Glomerular endothelial cell (primary cell): Measurements from ENCODE around the gene PLXNB2. TPM values are rescaled to one million over a fixed set of nuclear protein-coding genes. Genes with fewer than 3 reads are reported as not detected.
"Not testable (repeated sequence)": the region's sequence is repeated elsewhere in the genome, so short reads cannot be mapped to it uniquely, and the experiment has no call there.

Source experiments
- DNase-seq: peaks from one replicate; pipeline ENCODE4 v3.0.0-alpha.2; 2011; ENCODE audit warnings: low read depth, low spot score; ENCODE audit errors: extremely low read depth
- total RNA-seq: library from RNA; depleted of rRNA; stranded (reverse); fragments of >200 nt; gene quantifications from 2 replicates; pipeline ENCODE4 v1.2.3, GENCODE V29; 2015

Gene PLXNB2
- 130 and 233 TPM in 2 replicates for total RNA-seq

GRCh38 chr22:50306753-50307749 lies at the start of gene PLXNB2:
TSS of gene PLXNB2 (minus strand) at chr22:50307646. CDS start at chr22:50290584, 17,062 bp downstream.
- no peak for DNase-seq

DNA sequence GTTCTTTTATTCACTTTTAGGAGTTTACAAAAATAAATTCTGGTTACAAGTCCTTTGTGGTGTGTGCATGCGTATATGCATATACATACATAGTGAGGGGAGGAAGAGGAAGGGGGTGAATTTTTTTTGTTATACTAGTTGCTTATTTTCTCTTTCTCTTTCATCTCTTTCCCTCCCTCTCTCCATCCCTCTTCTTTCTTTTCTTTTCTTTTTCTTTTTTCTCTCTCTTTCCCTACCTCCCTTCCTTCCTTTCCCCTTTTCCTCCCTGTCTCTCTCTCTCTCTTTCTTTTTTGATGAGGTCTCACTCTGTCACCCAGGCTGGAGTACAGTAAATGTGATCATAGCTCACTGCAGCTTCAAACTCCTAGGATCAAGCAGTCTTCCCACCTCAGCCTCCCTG lies 49.8 kb upstream of the PLXNB2 start:
- no peak for DNase-seq

DNA sequence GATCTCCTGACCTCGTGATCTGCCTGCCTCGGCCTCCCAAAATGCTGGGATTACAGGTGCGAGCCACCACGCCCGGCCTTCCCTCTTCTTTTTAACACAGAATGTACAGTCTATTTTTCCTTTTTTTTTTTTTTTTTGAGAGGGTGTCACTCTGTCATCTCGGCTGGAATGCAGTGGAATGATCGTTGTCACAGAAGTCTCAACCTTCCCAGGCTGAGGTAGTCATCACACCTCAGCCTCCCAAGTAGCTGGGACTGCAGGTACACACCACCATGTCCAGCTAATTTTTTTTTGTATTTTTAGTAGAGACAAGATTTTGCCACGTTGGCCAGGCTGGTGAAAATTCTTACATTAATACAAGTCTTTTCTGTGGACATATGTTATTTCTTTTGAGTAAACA lies 48.7 kb upstream of the PLXNB2 start:
- DNase-seq = no peak

DNA sequence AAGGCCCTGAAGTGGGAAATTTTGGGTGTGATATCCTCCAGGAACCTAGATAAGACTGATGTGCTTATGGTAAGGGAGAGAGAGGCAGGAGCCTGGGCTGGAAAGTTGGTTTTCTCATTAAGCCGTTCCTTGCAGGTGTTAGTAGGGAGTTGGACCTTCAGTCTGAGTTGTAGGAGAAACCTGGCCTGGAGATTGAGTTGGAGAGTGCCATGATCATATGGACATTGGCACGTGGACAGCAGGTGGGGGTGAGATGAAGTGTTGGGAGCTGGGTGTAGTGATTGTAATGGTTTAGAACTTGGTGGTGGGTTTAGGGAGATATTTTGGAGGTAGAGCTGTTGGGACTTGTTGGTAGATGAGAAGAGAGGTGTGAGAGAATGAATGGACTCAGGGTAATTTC lies 40.6 kb upstream of the PLXNB2 start:
- no peak for DNase-seq

GRCh38 chr22:50347157-50347556 lies 39.7 kb upstream of the PLXNB2 start:
- DNase-seq = no peak

GRCh38 chr22:50346470-50346869 lies 39.0 kb upstream of the PLXNB2 start:
- no peak for DNase-seq

DNA sequence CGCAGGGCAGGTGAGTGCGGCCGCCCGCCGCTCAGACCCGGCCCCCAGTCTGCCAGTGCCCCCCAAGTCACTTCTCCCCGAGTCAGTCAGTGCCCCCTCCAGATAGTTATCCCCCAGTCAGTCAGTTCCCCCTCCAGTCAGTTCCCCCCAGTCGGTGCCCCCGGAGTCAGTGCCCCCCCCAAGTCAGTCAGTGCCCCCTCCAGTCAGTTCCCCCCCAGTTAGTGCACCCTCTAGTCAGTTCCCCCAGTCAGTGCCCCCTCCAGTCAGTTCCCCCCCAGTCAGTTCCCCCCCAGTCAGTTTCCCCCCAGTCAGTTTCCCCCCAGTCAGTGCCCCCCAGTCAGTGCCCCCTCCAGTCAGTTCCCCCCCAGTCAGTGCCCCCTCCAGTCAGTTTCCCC lies 36.1 kb upstream of the PLXNB2 start:
- no peak for DNase-seq

DNA sequence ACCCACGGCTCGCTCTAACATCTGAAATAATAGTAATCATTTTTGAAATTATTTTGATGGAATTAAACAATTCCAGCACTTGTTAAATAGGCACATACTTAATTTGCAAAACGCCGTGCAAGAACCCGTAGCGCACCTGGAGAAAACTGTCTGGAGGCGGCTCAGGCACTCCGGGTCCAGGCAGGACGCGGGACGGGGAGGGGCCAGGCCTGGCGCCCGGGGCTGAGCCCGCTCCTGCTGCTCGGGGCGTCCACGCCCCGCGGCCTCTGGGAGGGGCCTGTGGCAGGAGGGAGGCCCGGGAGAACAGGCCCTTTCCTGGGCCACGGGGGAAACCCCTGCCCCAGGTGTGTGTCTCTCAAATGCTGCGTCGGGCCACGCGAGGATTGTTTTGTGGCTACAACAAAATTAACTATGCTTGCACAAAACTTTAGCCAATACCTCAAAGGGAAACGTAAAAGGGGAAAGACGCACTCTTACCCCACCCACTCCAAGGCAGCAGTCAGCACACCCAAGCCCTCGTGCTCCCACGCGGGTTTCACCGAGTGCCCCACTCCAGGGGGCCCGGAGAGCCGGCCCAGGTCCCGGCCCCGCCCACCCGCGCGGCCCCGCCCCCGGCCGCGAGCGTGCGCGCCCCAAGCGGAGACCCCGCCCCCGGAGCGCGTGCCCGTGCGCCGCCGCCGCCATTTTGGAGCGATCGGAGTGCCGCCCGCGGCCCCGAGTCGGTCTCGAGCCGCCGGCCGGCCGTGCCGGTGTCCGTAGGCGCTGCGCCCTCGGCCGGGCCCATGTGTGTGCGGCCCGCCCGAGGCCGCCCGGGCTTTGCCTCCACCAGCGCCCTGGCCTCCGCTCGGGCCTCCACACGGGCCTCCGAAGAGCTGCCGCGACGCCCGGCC lies 35.5 kb upstream of the PLXNB2 start, which contains the start of gene PPP6R2:
PPP6R2 (plus strand) TSS at position 677 of the 890 bp plus-strand sequence. CDS start 50,582 bp downstream, outside the sequence.
- no peak for DNase-seq

GRCh38 chr22:50341977-50342650 lies 34.7 kb upstream of the PLXNB2 start:
- DNase-seq = peak; percentile 34

- DNase-seq = no peak
Measured at GRCh38 chr22:50339945-50340879, 32.8 kb upstream of the PLXNB2 start.

DNA sequence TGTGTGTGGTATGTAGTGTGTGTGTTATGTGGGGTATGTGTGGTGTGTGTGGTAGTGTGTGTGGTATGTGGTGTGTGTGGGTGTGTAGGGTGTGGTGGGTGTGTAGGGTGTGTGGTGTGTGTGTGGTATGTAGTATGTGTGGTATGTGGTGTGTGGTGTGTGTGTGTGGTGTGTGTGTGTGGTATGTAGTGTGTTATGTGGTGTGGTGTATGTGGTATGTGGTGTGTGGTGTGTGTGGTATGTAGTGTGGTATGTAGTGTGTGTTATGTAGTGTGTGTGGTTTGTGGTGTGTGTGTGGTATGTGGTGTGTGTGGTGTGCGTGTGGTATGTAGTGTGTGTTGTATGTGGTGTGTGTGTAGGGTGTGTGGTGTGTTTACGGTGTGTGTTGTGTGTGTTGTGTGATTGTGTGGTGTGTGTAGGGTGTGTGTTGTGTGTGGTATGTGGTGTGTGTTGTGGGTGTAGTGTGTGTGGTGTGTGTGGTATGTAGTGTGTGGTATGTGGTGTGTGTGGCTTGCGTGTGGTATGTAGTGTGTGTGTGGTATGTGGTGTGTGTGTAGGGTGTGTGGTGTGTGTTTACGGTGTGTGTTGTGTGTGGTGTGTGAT lies 31.5 kb upstream of the PLXNB2 start:
- no peak for DNase-seq

DNA sequence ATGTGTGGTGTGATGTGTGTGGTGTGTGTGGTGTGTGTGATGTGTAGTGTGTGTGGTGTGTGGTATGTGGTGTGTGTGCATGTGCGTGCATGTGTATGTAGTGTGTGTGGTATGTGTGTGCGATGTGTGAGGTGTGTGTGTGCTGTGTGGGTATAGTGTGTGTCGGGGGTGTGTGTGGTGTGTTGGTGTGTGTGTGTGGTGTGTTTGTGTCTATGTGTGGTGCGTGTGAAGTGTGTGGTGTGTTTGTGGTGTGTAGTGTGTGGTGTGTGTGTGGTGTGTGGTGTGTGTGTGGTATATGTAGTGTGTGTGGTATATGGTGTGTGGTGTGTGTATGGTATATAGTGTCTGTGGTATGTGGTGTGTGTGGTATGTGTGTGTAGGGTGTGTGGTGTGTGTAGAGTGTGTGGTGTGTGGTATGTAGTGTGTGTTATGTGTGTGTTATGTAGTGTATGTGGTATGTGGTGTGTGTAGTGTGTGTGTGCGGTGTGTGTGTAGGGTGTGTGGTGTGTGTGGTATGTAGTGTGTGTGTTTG lies 30.7 kb upstream of the PLXNB2 start:
- no peak for DNase-seq

- no peak for DNase-seq
Measured at GRCh38 chr22:50337262-50338041, 30.0 kb upstream of the PLXNB2 start.

DNA sequence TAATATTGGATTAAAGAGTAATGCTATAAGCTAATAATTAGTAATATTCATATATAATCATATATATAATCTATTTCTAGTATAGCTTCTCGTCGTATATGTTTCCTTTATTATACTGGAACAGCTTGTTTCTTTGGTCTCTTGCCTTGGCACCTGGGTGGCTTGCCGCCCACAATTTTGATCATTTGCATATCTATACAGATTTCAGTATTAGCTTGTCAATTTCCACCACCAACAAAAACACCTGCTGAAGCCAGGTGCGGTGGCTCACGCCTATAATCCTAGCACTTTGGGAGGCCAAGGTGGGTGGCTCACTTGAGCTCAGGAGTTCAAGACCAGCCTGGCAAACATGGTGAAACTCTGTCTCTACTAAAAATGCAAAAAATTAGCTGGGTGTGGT lies 27.0 kb upstream of the PLXNB2 start:
- DNase-seq = not testable (repeated sequence)

DNA sequence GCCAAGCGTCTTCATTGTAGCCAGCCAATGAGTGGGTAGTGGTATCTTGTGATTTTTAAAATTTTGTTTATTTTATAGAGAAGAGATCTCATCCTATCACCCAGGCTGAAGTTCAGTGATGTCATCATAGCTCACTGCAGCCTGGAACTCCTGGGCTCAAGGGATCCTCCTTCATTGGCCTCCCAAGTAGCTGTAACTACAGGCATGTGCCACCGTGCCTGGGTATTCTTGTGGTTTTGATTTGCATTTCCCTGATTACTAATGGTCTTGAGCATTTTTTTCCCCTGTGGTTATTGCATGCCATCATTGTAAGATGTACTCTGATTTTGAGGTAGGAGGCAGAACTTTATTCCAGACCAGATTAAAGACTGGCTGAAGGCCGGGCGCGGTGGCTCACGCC lies 21.8 kb upstream of the PLXNB2 start:
- no peak for DNase-seq

- DNase-seq = no peak
Measured at GRCh38 chr22:50327711-50328019, 20.2 kb upstream of the PLXNB2 start.

GRCh38 chr22:50326956-50327710 lies 19.7 kb upstream of the PLXNB2 start, which contains the start of gene DENND6B:
TSS of gene DENND6B (minus strand) at chr22:50327012. CDS start at chr22:50326988, 24 bp downstream.
- no peak for DNase-seq
